AG10803 (cell line): ENCODE results near the gene FAIM2.
"Not testable (repeated sequence)": the region's sequence is repeated elsewhere in the genome, so short reads cannot be mapped to it uniquely, and the experiment has no call there.

Experiments used
- DNase-seq: peaks from one replicate; pipeline ENCODE4 v3.0.0; 2010; ENCODE audit warnings: low read depth
- H3K4me3 ChIP-seq: 2 replicates; pipeline ENCODE4 v1.5.1; 2011; ENCODE audit warnings: mild to moderate bottlenecking, low read length, control low read depth
- TF ChIP-seq, protein P1 (sequence below): conservative IDR thresholded peaks from 2 replicates; pipeline ENCODE4 v1.5.1; 2011; ENCODE audit warnings: mild to moderate bottlenecking, low read length, control low read depth, inconsistent platforms

FAIM2 gene

GRCh38 chr12:49882851-49883464 lies 20.7 kb downstream of the FAIM2 start:
- DNase-seq, result no peak
- no peak overlapping the region for H3K4me3 ChIP-seq
- TF ChIP-seq, protein P1, sequence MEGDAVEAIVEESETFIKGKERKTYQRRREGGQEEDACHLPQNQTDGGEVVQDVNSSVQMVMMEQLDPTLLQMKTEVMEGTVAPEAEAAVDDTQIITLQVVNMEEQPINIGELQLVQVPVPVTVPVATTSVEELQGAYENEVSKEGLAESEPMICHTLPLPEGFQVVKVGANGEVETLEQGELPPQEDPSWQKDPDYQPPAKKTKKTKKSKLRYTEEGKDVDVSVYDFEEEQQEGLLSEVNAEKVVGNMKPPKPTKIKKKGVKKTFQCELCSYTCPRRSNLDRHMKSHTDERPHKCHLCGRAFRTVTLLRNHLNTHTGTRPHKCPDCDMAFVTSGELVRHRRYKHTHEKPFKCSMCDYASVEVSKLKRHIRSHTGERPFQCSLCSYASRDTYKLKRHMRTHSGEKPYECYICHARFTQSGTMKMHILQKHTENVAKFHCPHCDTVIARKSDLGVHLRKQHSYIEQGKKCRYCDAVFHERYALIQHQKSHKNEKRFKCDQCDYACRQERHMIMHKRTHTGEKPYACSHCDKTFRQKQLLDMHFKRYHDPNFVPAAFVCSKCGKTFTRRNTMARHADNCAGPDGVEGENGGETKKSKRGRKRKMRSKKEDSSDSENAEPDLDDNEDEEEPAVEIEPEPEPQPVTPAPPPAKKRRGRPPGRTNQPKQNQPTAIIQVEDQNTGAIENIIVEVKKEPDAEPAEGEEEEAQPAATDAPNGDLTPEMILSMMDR, result no peak

DNA sequence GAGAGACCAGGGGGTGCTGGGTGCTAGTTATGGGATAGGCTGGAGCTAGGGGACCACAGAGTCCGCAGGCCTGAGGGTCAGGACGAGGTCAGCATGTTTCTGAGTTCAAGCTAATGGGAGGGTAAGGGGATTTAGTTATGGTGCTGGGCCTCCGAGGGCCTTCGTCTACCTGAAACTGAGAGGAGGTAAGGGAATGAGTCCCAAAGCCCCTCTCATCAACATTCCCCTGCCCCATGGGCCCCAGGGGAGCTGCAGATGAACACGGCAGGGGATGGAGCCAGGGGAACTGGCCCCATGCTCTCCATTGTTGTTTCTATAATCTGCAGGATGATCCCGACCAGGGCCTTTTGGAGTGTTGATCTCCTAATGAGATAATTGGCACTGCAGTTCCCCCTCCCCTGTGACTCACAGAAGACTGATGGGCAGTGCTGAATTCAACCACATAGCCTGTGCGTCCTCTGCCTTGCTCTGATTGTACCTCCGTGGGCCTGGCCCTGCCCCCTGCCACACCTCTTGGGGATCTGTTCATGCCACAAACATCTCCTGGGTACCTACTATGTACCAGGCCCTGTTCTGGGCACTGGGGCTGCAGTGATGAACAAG lies 21.4 kb downstream of the FAIM2 start:
- no peak overlapping the region for H3K4me3 ChIP-seq
- DNase-seq, result no peak
- TF ChIP-seq, protein P1, result no peak

- TF ChIP-seq, protein P1, result no peak
- DNase-seq, result no peak
- H3K4me3 ChIP-seq, result no peak overlapping the region
Measured at GRCh38 chr12:49881415-49882247, 22.1 kb downstream of the FAIM2 start.

- H3K4me3 ChIP-seq, result no peak overlapping the region
- TF ChIP-seq, protein P1, result no peak
- DNase-seq, result no peak
Measured at GRCh38 chr12:49880756-49881414, 22.8 kb downstream of the FAIM2 start.

GRCh38 chr12:49879065-49879464 lies 24.6 kb downstream of the FAIM2 start:
- H3K4me3 ChIP-seq, DNase-seq: not testable (repeated sequence)

DNA sequence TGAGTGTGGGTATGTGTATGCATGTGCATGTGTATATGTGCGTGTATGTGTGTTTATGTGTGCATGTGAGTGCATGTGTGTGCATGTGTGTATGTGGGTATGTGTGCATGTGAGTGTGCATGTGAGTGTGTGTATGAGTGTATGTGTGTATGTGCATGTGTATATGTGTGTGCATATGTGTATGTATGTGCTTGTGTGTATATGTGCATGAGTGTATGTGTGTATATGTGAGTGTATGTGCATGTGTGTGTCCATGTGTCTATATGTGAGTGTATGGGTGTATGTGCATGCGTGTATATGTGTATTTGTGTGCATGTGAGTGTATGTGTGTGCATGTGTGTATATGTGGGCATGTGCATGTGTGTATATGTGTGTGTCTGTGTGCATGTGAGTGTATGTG lies 25.7 kb downstream of the FAIM2 start:
- TF ChIP-seq, protein P1, result no peak
- H3K4me3 ChIP-seq, result no peak overlapping the region
- DNase-seq, result no peak

- no peak for DNase-seq
- H3K4me3 ChIP-seq, result no peak overlapping the region
- TF ChIP-seq, protein P1, result no peak
Measured at GRCh38 chr12:49877066-49877465, 26.6 kb downstream of the FAIM2 start.
